Stimulated activated CD4-positive, alpha-beta T cell treated with anti-CD3 and anti-CD28 coated beads, Interleukin-1b, Interleukin-23, amount 100 ng/mL, for 1 hour (primary cell): Measurements from ENCODE around the gene LNP1.
"Not testable (repeated sequence)": the region's sequence is repeated elsewhere in the genome, so short reads cannot be mapped to it uniquely, and the experiment has no call there.

Experiments
- DNase-seq, 2 donors: peaks; one replicate each; pipeline ENCODE4 v3.0.0-alpha.2; 2020; ENCODE audit warnings: low read depth in 2 of 2

The LNP1 gene

DNA sequence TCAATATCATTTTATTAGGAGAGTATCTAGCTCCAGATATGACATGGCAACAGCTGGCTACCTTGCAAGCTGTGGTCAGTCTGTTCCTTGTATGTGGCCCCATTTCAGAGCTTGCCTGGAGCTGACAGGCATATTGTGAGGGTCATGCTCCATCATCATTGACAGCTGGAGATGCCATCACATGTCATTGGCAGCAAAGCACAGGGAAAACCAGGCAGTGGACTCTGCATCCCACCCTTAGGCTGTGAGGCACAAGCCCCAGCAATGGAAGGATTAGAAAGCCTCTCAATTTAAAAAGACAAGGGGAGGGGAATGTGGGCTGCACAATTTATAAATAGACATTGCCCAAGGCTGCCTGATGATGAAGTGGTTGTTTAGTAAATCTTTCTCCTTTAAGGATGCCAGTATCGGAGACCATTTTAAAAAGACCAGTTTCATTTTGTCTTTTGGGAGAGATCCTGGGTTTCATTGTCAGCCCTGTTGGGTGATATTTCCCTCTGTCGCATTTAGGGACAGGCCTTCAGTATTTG lies 27.9 kb downstream of the LNP1 start:
- no peak for DNase-seq

- no peak for DNase-seq
Measured at GRCh38 chr3:100436951-100437350, 35.6 kb downstream of the LNP1 start.

- DNase-seq, result no peak
Measured at GRCh38 chr3:100437721-100438622, 36.6 kb downstream of the LNP1 start.

- no peak for DNase-seq
Measured at GRCh38 chr3:100438623-100438974, 37.3 kb downstream of the LNP1 start.

GRCh38 chr3:100440895-100441294 lies 39.6 kb downstream of the LNP1 start:
- DNase-seq, result no peak

DNA sequence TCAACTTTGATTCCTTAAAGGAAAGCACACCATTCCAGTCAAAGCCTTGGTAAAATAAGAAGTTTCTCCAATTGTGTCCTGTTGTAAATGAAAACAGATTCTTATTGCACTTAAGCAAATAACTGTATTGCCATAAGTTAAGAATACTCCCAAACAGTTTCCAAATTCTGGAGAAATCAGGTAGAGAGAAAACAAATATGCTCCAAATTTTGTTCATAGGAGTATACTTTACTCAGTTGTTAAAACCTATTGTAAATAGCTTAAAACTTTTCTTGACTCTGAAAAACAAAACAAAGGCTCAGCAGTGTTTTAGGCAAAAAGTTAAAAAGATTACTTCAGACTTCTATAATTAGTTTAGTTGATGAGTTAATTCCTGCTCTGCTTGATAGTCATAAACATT lies 42.4 kb downstream of the LNP1 start:
- no peak for DNase-seq

DNA sequence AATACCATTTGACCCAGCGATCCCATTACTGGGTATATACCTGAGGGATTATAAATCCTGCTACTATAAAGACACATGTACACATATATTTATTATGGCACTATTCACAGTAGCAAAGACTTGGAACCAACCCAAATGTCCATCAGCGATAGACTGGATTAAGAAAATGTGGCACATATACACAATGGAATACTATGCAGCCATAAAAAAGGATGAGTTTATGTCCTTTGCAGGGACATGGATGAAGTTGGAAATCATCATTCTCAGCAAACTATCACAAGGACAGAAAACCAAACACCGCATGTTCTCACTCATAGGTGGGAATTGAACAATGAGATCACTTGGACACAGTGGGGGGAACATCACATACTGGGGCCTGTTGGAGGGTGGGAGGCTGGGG lies 45.7 kb downstream of the LNP1 start:
- DNase-seq, result not testable (repeated sequence)

DNA sequence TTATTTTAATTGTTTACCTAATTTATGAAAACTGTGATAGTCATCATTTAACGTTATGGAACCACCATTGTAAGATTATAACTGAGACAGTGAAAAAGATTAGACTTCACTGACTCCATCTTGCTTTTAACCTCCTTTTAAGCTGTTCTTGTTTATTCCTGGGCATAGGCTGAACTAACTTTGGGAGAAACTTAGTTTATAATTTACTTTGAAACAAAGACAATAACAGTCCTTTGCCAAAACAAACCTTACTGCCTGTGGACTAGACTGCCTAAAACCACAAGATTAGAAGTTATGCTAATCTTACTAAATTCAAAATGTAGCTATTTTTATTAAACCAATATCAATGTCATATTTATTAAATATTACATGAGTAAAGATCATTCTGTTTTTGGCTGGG lies 46.7 kb downstream of the LNP1 start:
- DNase-seq, result no peak

GRCh38 chr3:100449214-100449613 lies 47.9 kb downstream of the LNP1 start:
- DNase-seq, result no peak

DNA sequence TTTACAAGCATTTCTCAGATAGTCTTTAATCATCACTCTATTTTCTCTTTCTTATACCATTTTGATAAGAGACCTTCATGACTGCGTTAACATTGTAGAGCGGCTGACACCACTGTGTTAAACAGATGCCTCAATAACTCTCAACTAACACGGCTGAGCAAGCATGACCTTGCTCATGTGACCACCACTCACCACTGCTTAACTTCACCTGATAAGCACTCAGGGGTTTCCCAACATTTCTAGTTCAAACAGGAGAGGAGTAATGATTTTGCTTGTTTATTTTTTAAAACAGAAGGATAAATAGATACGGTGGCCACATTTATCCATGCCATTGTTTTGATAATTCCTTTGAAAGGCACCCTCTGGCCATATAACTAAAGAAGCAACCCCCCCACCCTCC lies 53.3 kb downstream of the LNP1 start:
- no peak for DNase-seq

DNA sequence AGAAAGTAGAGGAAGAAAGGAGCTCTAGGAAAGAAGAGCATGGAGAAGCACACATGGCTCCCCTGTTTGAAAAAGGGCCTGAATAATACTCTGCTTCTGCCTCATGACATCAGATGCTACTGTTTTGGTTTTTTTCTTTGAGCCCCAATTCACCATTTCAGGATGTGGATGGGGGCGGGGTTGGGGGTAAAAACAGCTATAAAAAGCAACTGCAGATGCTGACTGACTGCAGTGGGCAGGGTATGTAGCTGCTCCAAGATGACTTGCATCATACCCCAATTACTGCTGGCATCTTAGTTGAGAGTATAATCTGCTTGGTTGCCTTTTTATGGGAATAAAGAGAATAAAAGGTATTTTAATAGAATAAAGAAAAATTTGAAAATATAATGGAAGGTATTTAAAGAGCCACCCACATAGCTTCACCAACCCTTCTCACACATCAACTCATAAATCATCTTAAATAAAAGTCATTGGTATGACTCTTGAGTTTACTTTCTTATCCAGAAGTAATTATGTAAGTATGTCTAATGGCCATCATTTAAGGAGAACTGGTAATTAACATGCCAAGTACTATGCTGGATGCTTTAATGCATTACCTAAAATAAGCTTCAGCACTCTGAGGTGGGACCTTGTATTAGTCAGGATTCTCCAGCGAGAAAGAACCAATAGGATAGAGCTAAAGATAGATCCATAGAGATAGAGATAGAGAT lies 54.7 kb downstream of the LNP1 start:
- DNase-seq, result no peak

- DNase-seq, result no peak
Measured at GRCh38 chr3:100456745-100457144, 55.4 kb downstream of the LNP1 start.

- DNase-seq, result no peak
Measured at GRCh38 chr3:100457811-100458210, 56.5 kb downstream of the LNP1 start.

GRCh38 chr3:100458814-100459213 lies 57.5 kb downstream of the LNP1 start:
- no peak for DNase-seq

DNA sequence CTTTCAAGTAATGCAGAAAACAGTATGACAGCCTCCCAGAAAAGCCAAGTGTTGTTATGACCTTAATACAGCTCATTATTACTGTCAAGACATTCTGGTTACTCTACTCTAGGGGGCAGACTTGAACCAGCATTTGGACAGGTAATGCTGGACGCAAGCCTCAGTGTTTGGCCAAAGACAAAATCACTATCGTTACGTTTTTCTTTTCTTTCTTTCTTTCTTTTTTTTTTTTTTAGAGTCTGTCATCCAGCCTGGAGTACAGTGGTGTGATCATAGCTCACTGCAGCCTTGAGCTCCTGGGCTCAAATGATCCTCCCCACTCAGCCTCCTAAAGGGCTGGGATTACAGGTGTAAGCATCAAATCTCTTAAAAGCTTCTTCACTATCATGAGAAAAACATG lies 61.7 kb downstream of the LNP1 start:
- no peak for DNase-seq

- DNase-seq, result no peak
Measured at GRCh38 chr3:100463646-100464155, 62.4 kb downstream of the LNP1 start.

DNA sequence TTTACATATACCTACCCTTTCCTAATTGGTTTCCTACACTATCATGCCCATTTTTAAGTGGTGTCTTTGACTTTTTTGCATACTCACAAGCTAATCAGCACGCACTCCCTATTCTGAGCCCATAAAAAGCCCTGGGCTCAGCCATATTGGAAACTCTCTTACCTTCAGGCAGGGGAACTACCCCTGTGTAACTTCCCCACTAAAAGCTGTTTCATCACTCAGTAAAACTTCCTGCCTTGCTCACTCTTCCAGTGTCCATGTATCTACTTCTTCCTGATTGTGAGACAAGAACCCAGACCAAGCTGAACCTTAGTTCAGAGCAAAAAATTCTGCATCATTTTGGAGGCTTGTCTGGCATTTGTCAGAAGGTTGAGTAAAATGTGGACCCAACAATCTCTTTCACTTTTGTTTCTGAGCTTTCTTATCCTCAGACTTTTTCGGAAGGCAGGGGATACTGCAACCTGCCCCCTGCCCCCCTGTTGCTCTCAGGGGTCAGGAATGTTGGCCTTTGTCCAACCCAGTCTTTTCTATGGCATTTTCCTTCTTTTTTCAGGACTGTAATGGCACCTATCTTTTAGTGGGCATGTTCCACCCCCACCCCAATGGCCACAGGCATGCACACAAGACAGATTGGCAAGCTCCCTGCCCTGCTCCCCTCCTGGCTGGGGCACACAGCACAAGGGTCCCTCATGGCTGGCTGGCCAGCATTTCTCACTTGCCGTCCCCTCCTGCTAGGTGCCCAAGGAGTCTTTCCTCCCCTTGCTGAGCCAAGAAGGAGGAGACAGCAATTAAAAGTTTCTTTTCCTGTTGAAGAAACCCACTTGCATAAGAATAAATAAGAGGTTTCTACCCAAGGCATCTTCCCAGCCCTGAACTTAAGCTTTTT lies 64.8 kb downstream of the LNP1 start:
- DNase-seq, result no peak

- no peak for DNase-seq
Measured at GRCh38 chr3:100467133-100467532, 65.8 kb downstream of the LNP1 start.

GRCh38 chr3:100468676-100469075 lies 67.3 kb downstream of the LNP1 start:
- DNase-seq, result no peak

DNA sequence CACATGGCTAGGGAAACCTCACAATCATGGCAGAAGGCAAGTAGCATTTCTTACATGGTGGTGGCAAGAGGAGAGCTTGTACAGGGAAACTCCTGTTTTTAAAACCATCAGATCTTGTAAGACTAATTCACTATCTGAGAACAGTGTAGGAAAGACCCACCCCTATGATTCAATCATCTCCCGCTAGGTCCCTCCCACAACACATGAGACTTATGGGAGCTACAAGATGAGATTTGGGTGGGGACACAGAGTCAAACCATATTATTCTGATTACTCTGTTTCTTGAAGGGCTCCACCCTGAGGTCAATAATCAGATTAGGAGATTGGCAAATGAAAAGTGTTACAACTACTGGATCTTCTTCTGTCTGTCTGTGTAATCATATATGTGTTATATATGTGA lies 69.6 kb downstream of the LNP1 start:
- DNase-seq, result no peak

DNA sequence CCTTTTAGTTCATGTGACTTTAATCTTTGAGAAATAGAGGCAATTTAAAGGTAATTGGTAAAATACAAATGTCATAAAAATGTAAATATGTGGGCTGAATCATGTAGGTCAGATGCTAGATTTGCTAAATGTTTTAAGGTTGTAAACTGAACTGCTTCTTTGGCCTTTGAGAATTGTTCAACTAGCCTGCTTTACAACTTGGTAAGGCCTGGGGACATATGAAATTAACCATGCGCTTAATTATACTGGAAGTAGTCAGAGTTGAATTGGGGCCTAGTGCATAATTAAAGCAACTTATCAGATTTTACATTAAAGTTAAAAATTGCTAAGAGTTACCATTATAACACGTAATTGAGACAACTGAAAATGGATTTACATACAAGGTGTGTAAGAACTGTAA lies 70.1 kb downstream of the LNP1 start:
- DNase-seq, result no peak

DNA sequence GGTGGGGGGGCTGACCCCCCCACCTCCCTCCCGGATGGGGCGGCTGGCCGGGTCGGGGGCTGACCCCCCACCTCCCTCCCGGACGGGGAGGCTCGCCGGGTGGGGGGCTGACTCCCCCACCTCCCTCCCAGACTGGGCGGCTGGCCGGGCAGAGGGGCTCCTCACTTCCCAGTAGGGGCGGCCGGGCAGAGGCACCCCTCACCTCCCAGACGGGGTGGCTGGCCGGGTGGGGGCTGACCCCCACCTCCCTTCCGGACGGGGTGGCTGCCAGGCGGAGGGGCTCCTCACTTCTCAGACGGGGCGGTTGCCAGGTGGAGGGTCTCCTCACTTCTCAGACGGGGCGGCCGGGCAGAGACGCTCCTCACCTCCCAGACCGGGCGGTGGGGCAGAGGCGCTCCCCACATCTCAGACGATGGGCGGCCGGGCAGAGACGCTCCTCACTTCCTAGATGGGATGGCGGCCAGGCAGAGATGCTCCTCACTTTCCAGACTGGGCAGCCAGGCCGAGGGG lies 76.6 kb downstream of the LNP1 start:
- not testable (repeated sequence) for DNase-seq
